ENCODE measurements around the gene MICOS13. TPM values are rescaled to one million over a fixed set of nuclear protein-coding genes. Genes with fewer than 3 reads are reported as not detected.
A peak's percentile ranks its signal among the peaks of the same experiment; 100 is the strongest.

The MICOS13 gene
- total and polyA plus RNA-seq, 2 experiments from 2014 or later: 15.5 to 54.6 TPM

- TF ChIP-seq, protein P1, sequence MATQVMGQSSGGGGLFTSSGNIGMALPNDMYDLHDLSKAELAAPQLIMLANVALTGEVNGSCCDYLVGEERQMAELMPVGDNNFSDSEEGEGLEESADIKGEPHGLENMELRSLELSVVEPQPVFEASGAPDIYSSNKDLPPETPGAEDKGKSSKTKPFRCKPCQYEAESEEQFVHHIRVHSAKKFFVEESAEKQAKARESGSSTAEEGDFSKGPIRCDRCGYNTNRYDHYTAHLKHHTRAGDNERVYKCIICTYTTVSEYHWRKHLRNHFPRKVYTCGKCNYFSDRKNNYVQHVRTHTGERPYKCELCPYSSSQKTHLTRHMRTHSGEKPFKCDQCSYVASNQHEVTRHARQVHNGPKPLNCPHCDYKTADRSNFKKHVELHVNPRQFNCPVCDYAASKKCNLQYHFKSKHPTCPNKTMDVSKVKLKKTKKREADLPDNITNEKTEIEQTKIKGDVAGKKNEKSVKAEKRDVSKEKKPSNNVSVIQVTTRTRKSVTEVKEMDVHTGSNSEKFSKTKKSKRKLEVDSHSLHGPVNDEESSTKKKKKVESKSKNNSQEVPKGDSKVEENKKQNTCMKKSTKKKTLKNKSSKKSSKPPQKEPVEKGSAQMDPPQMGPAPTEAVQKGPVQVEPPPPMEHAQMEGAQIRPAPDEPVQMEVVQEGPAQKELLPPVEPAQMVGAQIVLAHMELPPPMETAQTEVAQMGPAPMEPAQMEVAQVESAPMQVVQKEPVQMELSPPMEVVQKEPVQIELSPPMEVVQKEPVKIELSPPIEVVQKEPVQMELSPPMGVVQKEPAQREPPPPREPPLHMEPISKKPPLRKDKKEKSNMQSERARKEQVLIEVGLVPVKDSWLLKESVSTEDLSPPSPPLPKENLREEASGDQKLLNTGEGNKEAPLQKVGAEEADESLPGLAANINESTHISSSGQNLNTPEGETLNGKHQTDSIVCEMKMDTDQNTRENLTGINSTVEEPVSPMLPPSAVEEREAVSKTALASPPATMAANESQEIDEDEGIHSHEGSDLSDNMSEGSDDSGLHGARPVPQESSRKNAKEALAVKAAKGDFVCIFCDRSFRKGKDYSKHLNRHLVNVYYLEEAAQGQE (IDR thresholded peaks at IDR 0.05; ENCODE audit: unreplicated experiment): no peak
- TF ChIP-seq POLR2AphosphoS5 (IDR thresholded peaks at IDR 0.05; ENCODE audit: low read depth): no peak
- no peak for TF ChIP-seq JUNB (IDR thresholded peaks at IDR 0.05; ENCODE audit: unreplicated experiment)
- no peak for TF ChIP-seq ZNF331 (CRISPR knock-in tag; IDR thresholded peaks at IDR 0.05; ENCODE audit: low read depth)
These were observed 36.3 kb downstream of the MICOS13 start (continued) for GRCh38 chr19:5644037-5644436.

DNA sequence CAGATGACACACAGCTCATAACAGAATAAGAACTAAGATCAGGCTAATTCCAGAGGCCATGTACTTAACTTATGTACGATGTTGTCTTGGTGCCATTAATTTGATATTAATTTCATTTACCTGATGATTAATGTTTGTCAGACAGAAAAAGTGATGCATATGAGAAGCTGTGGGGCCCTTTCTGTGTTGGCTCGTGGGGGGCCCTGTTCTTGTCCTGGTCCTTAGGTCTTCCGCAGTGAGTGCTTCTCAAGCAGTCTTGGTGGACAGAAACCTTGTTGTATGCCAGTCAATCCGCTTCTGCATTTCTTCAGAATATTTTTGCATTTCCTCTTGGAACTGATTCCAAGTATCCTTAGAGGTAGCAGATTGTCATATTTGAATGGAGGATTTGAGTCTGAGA lies 37.3 kb downstream of the MICOS13 start:
- Histone ChIP-seq H3K27ac (ENCODE audit: low read depth) (0 out of 2 replicates have a peak overlapping the region, but pooled peaks have one; percentile 32), H3K4me3 (no peak overlapping the region), H2AFZ (no peak overlapping the region), H3F3A (replicated peaks; ENCODE audit: low read depth) (peaks cover 13% of the 10 kb centered on the region; the same call in 1 of the 2 replicates), H4K20me1 (replicated peaks; ENCODE audit: insufficient read depth) (peaks cover 85% of the 10 kb centered on the region), H3K79me2 (replicated peaks; ENCODE audit: insufficient read depth) (peaks cover 90% of the 10 kb centered on the region), H3K27me3 (ENCODE audit: insufficient read depth) (no peaks in the 10 kb centered on the region), H3K9me2 (ENCODE audit: insufficient read depth) (no peaks in the 10 kb centered on the region), H3K4me1 (ENCODE audit: insufficient read depth) (no peaks in the 10 kb centered on the region), H3K4me2 (no peak overlapping the region), H3K36me3 (ENCODE audit: insufficient read depth) (peaks cover 52% of the 10 kb centered on the region)
- H3K27ac Mint-ChIP-seq: no peak overlapping the region
- no peak for ATAC-seq
- peaks cover 71% of the 10 kb centered on the region for H3K36me3 Mint-ChIP-seq (ENCODE audit: low read depth)
- H3K9me3 Mint-ChIP-seq: no peaks in the 10 kb centered on the region
- no peak for DNase-seq (ENCODE audit: low spot score)
- no peaks in the 10 kb centered on the region for H3K27me3 Mint-ChIP-seq (ENCODE audit: insufficient read depth, low read depth, poor library complexity)
- no peaks in the 10 kb centered on the region; the same call in 2 of the 3 replicates for H3K4me1 Mint-ChIP-seq
- H3K4me3 Mint-ChIP-seq: no peak overlapping the region
- TF ChIP-seq CREB1 (CRISPR knock-in tag; IDR thresholded peaks at IDR 0.05; ENCODE audit: low read depth) (no peak), ZNF114 (CRISPR knock-in tag; IDR thresholded peaks at IDR 0.05) (no peak), JUNB (IDR thresholded peaks at IDR 0.05; ENCODE audit: unreplicated experiment) (no peak), STAT1 (IDR thresholded peaks at IDR 0.05; ENCODE audit: unreplicated experiment) (no peak), POLR2AphosphoS5 (IDR thresholded peaks at IDR 0.05; ENCODE audit: low read depth) (no peak), EZH2 (IDR thresholded peaks at IDR 0.05; ENCODE audit: low read depth, unreplicated experiment) (no peak), EZH2phosphoT487 (IDR thresholded peaks at IDR 0.05; ENCODE audit: unreplicated experiment) (no peak), ZNF331 (CRISPR knock-in tag; IDR thresholded peaks at IDR 0.05; ENCODE audit: low read depth) (no peak), NANOG (IDR thresholded peaks at IDR 0.05; ENCODE audit: borderline replicate concordance) (no peak), ETS1 (IDR thresholded peaks at IDR 0.05) (no peak)
- TF ChIP-seq, protein P2, sequence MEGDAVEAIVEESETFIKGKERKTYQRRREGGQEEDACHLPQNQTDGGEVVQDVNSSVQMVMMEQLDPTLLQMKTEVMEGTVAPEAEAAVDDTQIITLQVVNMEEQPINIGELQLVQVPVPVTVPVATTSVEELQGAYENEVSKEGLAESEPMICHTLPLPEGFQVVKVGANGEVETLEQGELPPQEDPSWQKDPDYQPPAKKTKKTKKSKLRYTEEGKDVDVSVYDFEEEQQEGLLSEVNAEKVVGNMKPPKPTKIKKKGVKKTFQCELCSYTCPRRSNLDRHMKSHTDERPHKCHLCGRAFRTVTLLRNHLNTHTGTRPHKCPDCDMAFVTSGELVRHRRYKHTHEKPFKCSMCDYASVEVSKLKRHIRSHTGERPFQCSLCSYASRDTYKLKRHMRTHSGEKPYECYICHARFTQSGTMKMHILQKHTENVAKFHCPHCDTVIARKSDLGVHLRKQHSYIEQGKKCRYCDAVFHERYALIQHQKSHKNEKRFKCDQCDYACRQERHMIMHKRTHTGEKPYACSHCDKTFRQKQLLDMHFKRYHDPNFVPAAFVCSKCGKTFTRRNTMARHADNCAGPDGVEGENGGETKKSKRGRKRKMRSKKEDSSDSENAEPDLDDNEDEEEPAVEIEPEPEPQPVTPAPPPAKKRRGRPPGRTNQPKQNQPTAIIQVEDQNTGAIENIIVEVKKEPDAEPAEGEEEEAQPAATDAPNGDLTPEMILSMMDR (conservative IDR thresholded peaks at IDR 0.05; ENCODE audit: low read depth in 2 of 2): no peak
- TF ChIP-seq, protein P1 (IDR thresholded peaks at IDR 0.05; ENCODE audit: unreplicated experiment): no peak

Measured in GM23338 (cell line).